Stimulated activated CD8-positive, alpha-beta memory T cell treated with anti-CD3 and anti-CD28 coated beads, Interleukin-4, amount 100 ng/mL, for 48 hours (primary cell): ENCODE measurements around the gene AICDA.

ENCODE experiments used
- DNase-seq: peaks from one replicate; pipeline ENCODE4 v3.0.0-alpha.2; 2020

Gene AICDA

GRCh38 chr12:8553088-8553627 lies 59.5 kb downstream of the AICDA start:
- DNase-seq, result no peak
